HEK293 (cell line): Measurements from ENCODE around the gene G6PD.

Source experiments
- GLI2 ChIP-seq: fragments of 450-650 bp; formaldehyde crosslinking; IDR thresholded peaks from 2 replicates; pipeline ENCODE4; 2017; ENCODE audit warnings: missing biosample characterization, missing genetic modification characterization, low read depth, borderline replicate concordance
- GLI4 ChIP-seq: fragments of 450-650 bp; formaldehyde crosslinking; IDR thresholded peaks from 2 replicates; pipeline ENCODE4 v1.5.1; 2016; ENCODE audit warnings: missing biosample characterization, missing genetic modification characterization
- GLIS2 ChIP-seq: fragments of 450-650 bp; formaldehyde crosslinking; IDR thresholded peaks from 2 replicates; pipeline ENCODE4 v1.5.1; 2016; ENCODE audit warnings: missing biosample characterization, missing genetic modification characterization
- OVOL3 ChIP-seq: fragments of 450-650 bp; formaldehyde crosslinking; IDR thresholded peaks from 2 replicates; pipeline ENCODE4 v1.5.1; 2016; ENCODE audit warnings: missing biosample characterization, missing genetic modification characterization
- SCRT2 ChIP-seq: fragments of 450-650 bp; formaldehyde crosslinking; IDR thresholded peaks from 2 replicates; pipeline ENCODE4 v1.5.1; 2016; ENCODE audit warnings: missing biosample characterization, missing genetic modification characterization
- WT1 ChIP-seq: fragments of 450-650 bp; formaldehyde crosslinking; IDR thresholded peaks from 2 replicates; pipeline ENCODE4 v1.5.1; 2016; ENCODE audit warnings: missing biosample characterization, missing genetic modification characterization
- ZBTB20 ChIP-seq: fragments of 450-650 bp; formaldehyde crosslinking; IDR thresholded peaks from 2 replicates; pipeline ENCODE4 v1.5.1; 2016; ENCODE audit warnings: missing biosample characterization, missing genetic modification characterization
- ZBTB21 ChIP-seq: fragments of 450-650 bp; formaldehyde crosslinking; IDR thresholded peaks from 2 replicates; pipeline ENCODE4 v1.5.1; 2017; ENCODE audit warnings: missing biosample characterization, missing genetic modification characterization
- ZBTB48 ChIP-seq: fragments of 450-650 bp; formaldehyde crosslinking; IDR thresholded peaks from 2 replicates; pipeline ENCODE4 v1.5.1; 2016; ENCODE audit warnings: missing biosample characterization, missing genetic modification characterization
- ZFHX2 ChIP-seq: fragments of 450-650 bp; formaldehyde crosslinking; conservative IDR thresholded peaks from 2 replicates; pipeline ENCODE4 v1.5.1; 2016; ENCODE audit warnings: missing biosample characterization, missing genetic modification characterization
- ZFP41 ChIP-seq: fragments of 450-650 bp; formaldehyde crosslinking; IDR thresholded peaks from 2 replicates; pipeline ENCODE4 v1.5.1; 2016; ENCODE audit warnings: missing biosample characterization, missing genetic modification characterization, borderline replicate concordance
- ZIC2 ChIP-seq: fragments of 450-650 bp; formaldehyde crosslinking; IDR thresholded peaks from 2 replicates; pipeline ENCODE4 v1.5.1; 2016; ENCODE audit warnings: missing biosample characterization, missing genetic modification characterization
- ZNF112 ChIP-seq: fragments of 450-650 bp; formaldehyde crosslinking; IDR thresholded peaks from 2 replicates; pipeline ENCODE4 v1.5.0; 2017; ENCODE audit warnings: missing biosample characterization, missing genetic modification characterization
- ZNF121 ChIP-seq: fragments of 450-650 bp; formaldehyde crosslinking; IDR thresholded peaks from 2 replicates; pipeline ENCODE4 v1.5.1; 2016; ENCODE audit warnings: missing biosample characterization, missing genetic modification characterization
- ZNF133 ChIP-seq: fragments of 450-650 bp; formaldehyde crosslinking; IDR thresholded peaks from 2 replicates; pipeline ENCODE4 v1.5.1; 2016; ENCODE audit warnings: missing biosample characterization, missing genetic modification characterization
- ZNF140 ChIP-seq: fragments of 450-650 bp; formaldehyde crosslinking; IDR thresholded peaks from 2 replicates; pipeline ENCODE4 v1.5.1; 2016; ENCODE audit warnings: missing biosample characterization, missing genetic modification characterization
- ZNF335 ChIP-seq: fragments of 450-650 bp; formaldehyde crosslinking; conservative IDR thresholded peaks from 2 replicates; pipeline ENCODE4 v1.5.1; 2016; ENCODE audit warnings: missing biosample characterization, missing genetic modification characterization
- ZNF404 ChIP-seq: fragments of 450-650 bp; formaldehyde crosslinking; IDR thresholded peaks from 2 replicates; pipeline ENCODE4 v1.5.1; 2017; ENCODE audit warnings: missing biosample characterization, missing genetic modification characterization
- ZNF433 ChIP-seq: fragments of 450-650 bp; formaldehyde crosslinking; IDR thresholded peaks from 2 replicates; pipeline ENCODE4 v1.5.1; 2016; ENCODE audit warnings: missing biosample characterization, missing genetic modification characterization, low read depth
- ZNF473 ChIP-seq: fragments of 450-650 bp; formaldehyde crosslinking; IDR thresholded peaks from 2 replicates; pipeline ENCODE4 v1.5.1; 2017; ENCODE audit warnings: missing biosample characterization, missing genetic modification characterization
- ZNF530 ChIP-seq: fragments of 450-650 bp; formaldehyde crosslinking; IDR thresholded peaks from 2 replicates; pipeline ENCODE4 v1.5.1; 2016; ENCODE audit warnings: low read depth, missing biosample characterization, missing genetic modification characterization
- ZNF544 ChIP-seq: fragments of 450-650 bp; formaldehyde crosslinking; IDR thresholded peaks from 2 replicates; pipeline ENCODE4 v1.5.0; 2017; ENCODE audit warnings: missing biosample characterization, missing genetic modification characterization
- ZNF555 ChIP-seq: fragments of 450-650 bp; formaldehyde crosslinking; conservative IDR thresholded peaks from 2 replicates; pipeline ENCODE4 v1.5.1; 2017; ENCODE audit warnings: missing biosample characterization, mild to moderate bottlenecking, missing genetic modification characterization, inconsistent platforms
- ZNF560 ChIP-seq: fragments of 450-650 bp; formaldehyde crosslinking; IDR thresholded peaks from 2 replicates; pipeline ENCODE4 v1.5.1; 2017; ENCODE audit warnings: missing biosample characterization, missing genetic modification characterization, borderline replicate concordance
- ZNF571 ChIP-seq: fragments of 450-650 bp; formaldehyde crosslinking; IDR thresholded peaks from 2 replicates; pipeline ENCODE4 v1.5.0; 2017; ENCODE audit warnings: missing biosample characterization, missing genetic modification characterization
- ZNF629 ChIP-seq: fragments of 450-650 bp; formaldehyde crosslinking; IDR thresholded peaks from 2 replicates; pipeline ENCODE4 v1.5.1; 2017; ENCODE audit warnings: missing biosample characterization, missing genetic modification characterization
- ZNF660 ChIP-seq: fragments of 450-650 bp; IDR thresholded peaks from 2 replicates; pipeline ENCODE4 v1.5.1; 2018; ENCODE audit warnings: missing biosample characterization, mild to moderate bottlenecking, missing genetic modification characterization
- ZNF792 ChIP-seq: fragments of 450-650 bp; formaldehyde crosslinking; IDR thresholded peaks from 2 replicates; pipeline ENCODE4 v1.5.1; 2016; ENCODE audit warnings: missing biosample characterization, missing genetic modification characterization
- TF ChIP-seq, protein P1 (sequence below): fragments of 450-650 bp; IDR thresholded peaks from 2 replicates; pipeline ENCODE4 v1.5.1; 2018; ENCODE audit warnings: missing biosample characterization, missing genetic modification characterization
- TF ChIP-seq, protein P2 (sequence below): fragments of 450-650 bp; formaldehyde crosslinking; IDR thresholded peaks from 2 replicates; pipeline ENCODE4 v1.5.1; 2016; ENCODE audit warnings: missing biosample characterization, missing genetic modification characterization
- TF ChIP-seq, protein P3 (sequence below): fragments of 450-650 bp; formaldehyde crosslinking; IDR thresholded peaks from 2 replicates; pipeline ENCODE4 v1.5.1; 2016; ENCODE audit warnings: missing biosample characterization, missing genetic modification characterization
- TF ChIP-seq, protein P4 (sequence below): fragments of 450-650 bp; formaldehyde crosslinking; IDR thresholded peaks from 2 replicates; pipeline ENCODE4 v1.5.1; 2017; ENCODE audit warnings: missing biosample characterization, missing genetic modification characterization
- TF ChIP-seq, protein P5 (sequence below): fragments of 450-650 bp; formaldehyde crosslinking; IDR thresholded peaks from 2 replicates; pipeline ENCODE4 v1.5.1; 2016; ENCODE audit warnings: missing biosample characterization, missing genetic modification characterization

G6PD gene

DNA sequence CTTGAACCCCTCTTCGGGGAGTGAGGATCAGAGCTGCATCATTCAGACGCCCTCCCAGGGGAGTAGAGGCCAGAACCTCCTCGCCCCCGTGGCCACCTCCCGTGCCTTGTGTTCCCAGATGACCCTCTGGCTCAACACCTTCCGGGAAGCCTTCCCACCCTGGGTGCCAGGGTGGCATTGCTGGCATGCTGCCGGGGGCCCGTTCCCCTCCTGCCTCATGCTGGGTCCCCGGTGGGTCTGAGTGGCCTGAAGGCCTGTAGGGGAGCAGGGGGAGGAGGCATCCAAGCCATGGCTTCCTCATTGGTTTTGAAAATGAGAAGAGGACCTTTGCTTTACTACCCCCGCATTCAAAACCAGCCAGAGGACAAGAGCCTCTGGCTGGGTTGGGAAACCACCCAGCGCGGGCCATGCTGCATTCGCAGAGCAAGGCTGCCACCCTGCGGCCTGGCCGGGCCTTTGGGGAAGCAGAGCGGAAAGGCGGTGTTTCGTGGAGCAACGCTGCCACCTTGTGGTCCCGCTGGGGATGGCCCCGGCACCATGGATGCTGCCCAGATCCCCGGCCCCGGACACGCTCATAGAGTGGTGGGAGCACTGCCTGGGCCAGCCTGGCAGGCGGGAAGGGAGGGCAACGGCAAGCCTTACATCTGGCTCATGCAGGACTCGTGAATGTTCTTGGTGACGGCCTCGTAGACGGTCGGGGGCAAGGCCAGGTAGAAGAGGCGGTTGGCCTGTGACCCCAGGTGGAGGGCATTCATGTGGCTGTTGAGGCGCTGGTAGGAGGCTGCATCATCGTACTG, 11.9 kb downstream of the G6PD start (continued):
- TF ChIP-seq, protein P1, sequence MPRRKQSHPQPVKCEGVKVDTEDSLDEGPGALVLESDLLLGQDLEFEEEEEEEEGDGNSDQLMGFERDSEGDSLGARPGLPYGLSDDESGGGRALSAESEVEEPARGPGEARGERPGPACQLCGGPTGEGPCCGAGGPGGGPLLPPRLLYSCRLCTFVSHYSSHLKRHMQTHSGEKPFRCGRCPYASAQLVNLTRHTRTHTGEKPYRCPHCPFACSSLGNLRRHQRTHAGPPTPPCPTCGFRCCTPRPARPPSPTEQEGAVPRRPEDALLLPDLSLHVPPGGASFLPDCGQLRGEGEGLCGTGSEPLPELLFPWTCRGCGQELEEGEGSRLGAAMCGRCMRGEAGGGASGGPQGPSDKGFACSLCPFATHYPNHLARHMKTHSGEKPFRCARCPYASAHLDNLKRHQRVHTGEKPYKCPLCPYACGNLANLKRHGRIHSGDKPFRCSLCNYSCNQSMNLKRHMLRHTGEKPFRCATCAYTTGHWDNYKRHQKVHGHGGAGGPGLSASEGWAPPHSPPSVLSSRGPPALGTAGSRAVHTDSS: no peak
- TF ChIP-seq, protein P2, sequence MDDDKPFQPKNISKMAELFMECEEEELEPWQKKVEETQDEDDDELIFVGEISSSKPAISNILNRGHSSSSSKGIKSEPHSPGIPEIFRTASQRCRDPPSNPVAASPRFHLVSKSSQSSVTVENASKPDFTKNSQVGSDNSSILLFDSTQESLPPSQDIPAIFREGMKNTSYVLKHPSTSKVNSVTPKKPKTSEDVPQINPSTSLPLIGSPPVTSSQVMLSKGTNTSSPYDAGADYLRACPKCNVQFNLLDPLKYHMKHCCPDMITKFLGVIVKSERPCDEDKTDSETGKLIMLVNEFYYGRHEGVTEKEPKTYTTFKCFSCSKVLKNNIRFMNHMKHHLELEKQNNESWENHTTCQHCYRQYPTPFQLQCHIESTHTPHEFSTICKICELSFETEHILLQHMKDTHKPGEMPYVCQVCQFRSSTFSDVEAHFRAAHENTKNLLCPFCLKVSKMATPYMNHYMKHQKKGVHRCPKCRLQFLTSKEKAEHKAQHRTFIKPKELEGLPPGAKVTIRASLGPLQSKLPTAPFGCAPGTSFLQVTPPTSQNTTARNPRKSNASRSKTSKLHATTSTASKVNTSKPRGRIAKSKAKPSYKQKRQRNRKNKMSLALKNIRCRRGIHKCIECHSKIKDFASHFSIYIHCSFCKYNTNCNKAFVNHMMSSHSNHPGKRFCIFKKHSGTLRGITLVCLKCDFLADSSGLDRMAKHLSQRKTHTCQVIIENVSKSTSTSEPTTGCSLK (tag by site-specific recombination): no peak
- TF ChIP-seq ZNF404 (tag by site-specific recombination) (no peak), ZIC2 (tag by site-specific recombination) (peak; percentile 42; the same call in 1 of the 2 replicates), ZFHX2 (tag by site-specific recombination) (no peak; the same call in 1 of the 2 replicates), ZNF133 (tag by site-specific recombination) (no peak), ZBTB21 (tag by site-specific recombination) (no peak), ZNF121 (tag by site-specific recombination) (peak; percentile 75; the same call in 1 of the 2 replicates), GLI2 (tag by site-specific recombination) (no peak), WT1 (tag by site-specific recombination) (0 out of 2 replicates have a peak, but pooled peaks have one; percentile 11), ZBTB48 (tag by site-specific recombination) (no peak), ZNF433 (tag by site-specific recombination) (no peak), ZNF555 (no peak), ZNF140 (tag by site-specific recombination) (no peak), GLI4 (tag by site-specific recombination) (no peak), ZNF560 (tag by site-specific recombination) (no peak), ZNF544 (no peak), ZNF530 (no peak), ZFP41 (tag by site-specific recombination) (no peak), ZNF473 (tag by site-specific recombination) (no peak), ZNF792 (no peak), OVOL3 (tag by site-specific recombination) (no peak), GLIS2 (tag by site-specific recombination) (peak; percentile 60), ZNF571 (tag by site-specific recombination) (no peak), ZNF112 (no peak), SCRT2 (tag by site-specific recombination) (no peak), ZNF335 (tag by site-specific recombination) (peak; percentile 31; the same call in 1 of the 2 replicates), ZBTB20 (tag by site-specific recombination) (peak; percentile 47), ZNF629 (peak; percentile 60), ZNF660 (tag by site-specific recombination) (peak; percentile 94)
- TF ChIP-seq, protein P3, sequence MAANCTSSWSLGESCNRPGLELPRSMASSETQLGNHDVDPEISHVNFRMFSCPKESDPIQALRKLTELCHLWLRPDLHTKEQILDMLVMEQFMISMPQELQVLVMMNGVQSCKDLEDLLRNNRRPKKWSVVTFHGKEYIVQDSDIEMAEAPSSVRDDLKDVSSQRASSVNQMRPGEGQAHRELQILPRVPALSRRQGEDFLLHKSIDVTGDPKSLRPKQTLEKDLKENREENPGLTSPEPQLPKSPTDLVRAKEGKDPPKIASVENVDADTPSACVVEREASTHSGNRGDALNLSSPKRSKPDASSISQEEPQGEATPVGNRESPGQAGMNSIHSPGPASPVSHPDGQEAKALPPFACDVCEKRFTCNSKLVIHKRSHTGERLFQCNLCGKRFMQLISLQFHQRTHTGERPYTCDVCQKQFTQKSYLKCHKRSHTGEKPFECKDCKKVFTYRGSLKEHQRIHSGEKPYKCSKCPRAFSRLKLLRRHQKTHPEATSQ: no peak
- TF ChIP-seq, protein P4, sequence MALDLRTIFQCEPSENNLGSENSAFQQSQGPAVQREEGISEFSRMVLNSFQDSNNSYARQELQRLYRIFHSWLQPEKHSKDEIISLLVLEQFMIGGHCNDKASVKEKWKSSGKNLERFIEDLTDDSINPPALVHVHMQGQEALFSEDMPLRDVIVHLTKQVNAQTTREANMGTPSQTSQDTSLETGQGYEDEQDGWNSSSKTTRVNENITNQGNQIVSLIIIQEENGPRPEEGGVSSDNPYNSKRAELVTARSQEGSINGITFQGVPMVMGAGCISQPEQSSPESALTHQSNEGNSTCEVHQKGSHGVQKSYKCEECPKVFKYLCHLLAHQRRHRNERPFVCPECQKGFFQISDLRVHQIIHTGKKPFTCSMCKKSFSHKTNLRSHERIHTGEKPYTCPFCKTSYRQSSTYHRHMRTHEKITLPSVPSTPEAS (tag by site-specific recombination): no peak; the same call in 1 of the 2 replicates
- TF ChIP-seq, protein P5, sequence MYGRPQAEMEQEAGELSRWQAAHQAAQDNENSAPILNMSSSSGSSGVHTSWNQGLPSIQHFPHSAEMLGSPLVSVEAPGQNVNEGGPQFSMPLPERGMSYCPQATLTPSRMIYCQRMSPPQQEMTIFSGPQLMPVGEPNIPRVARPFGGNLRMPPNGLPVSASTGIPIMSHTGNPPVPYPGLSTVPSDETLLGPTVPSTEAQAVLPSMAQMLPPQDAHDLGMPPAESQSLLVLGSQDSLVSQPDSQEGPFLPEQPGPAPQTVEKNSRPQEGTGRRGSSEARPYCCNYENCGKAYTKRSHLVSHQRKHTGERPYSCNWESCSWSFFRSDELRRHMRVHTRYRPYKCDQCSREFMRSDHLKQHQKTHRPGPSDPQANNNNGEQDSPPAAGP: peak; percentile 95
